ENCODE measurements around the gene TRAF3IP1.

DNA sequence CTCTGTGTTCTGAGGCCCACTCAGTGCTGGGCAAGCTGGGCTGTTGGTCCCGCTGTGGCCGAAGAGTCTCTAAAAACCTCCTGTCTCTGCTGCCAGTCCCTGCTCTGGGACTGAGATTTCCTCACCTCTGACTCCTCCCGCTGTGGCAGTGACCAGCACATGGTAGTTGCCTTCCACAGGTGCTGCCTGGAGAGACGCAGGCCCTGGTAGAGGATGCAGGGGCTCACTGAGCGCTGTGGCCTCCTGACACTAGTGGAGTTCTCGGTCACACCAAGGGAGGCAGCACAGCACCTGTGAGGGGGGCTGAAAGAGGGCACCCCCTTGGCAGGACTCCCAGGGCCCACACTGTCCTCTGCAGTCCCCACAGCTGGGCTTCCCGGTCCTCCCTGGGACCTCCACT, 102.6 kb downstream of the TRAF3IP1 start:
- TF ChIP-seq, protein P1, sequence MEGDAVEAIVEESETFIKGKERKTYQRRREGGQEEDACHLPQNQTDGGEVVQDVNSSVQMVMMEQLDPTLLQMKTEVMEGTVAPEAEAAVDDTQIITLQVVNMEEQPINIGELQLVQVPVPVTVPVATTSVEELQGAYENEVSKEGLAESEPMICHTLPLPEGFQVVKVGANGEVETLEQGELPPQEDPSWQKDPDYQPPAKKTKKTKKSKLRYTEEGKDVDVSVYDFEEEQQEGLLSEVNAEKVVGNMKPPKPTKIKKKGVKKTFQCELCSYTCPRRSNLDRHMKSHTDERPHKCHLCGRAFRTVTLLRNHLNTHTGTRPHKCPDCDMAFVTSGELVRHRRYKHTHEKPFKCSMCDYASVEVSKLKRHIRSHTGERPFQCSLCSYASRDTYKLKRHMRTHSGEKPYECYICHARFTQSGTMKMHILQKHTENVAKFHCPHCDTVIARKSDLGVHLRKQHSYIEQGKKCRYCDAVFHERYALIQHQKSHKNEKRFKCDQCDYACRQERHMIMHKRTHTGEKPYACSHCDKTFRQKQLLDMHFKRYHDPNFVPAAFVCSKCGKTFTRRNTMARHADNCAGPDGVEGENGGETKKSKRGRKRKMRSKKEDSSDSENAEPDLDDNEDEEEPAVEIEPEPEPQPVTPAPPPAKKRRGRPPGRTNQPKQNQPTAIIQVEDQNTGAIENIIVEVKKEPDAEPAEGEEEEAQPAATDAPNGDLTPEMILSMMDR (IDR thresholded peaks at IDR 0.05), result no peak
- TF ChIP-seq POLR2A (IDR thresholded peaks at IDR 0.05), result no peak

All from body of pancreas (tissue), 4 donors.